NCI-H1417 treated with DMSO at 0.1 percent for 48 hours (cell line): ENCODE measurements around the gene CRTAC1.

Source experiments
- DNase-seq: peaks from one replicate; lab custom pipeline; 2025; lab: John Stamatoyannopoulos, UW

The CRTAC1 gene

GRCh38 chr10:97924678-97925077, 105.7 kb downstream of the CRTAC1 start:
- DNase-seq = no peak

GRCh38 chr10:97923476-97923875, 106.9 kb downstream of the CRTAC1 start:
- DNase-seq = no peak

DNA sequence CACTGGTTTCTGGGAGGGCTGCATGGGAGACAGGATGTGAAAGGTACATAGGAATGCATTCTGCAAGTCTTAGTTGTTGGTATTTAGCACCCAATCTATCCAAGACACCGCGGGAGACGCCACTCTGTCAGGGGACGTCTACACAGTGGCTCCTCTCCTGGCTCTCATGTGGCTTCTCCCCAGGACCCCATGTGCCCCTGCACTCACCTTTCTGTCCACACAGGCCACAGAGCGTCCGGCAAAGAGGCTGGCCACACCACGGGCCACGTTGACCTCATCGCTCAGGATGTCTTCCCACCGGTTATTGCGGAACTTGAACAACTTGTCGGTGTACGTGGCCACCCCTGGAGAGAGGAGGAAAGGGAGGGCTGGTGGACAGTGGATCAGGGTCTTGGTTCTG, 107.4 kb downstream of the CRTAC1 start:
- DNase-seq = no peak

DNA sequence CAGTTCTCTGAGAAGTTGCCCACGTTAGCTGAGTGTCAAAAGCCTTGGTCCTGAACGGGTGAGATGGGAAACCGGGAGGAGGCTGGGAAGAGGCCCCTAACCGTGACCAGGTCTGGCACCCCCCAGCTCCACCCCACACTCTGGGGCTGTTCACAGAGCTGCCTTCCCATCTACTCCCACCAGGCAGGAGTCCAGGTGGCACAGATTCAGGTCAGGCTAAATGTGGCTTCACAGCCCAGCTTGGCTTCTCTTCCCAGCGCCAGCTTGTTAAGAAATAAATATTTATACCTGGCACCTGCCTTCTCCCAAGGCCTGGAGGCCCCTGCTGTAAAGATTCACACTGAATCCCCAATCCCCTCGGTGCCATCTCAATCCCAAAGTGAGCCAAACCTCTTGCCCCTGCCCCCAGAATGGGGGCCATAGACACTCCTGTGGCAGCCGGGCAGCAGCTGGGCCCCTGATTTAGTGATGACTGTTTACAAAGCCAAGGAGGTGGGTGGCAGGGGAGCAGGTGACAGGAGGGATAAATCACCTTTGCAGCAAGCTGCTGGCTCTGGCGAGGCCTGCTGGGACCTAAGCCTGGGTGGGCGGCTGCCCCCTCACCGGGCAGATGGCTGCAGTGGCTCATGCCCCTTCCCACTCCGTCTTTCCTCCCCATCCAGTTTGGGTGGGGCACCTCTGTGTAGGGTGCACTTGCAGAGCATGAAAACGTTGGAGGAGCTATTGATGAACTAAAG, 108.2 kb downstream of the CRTAC1 start:
- DNase-seq = no peak

DNA sequence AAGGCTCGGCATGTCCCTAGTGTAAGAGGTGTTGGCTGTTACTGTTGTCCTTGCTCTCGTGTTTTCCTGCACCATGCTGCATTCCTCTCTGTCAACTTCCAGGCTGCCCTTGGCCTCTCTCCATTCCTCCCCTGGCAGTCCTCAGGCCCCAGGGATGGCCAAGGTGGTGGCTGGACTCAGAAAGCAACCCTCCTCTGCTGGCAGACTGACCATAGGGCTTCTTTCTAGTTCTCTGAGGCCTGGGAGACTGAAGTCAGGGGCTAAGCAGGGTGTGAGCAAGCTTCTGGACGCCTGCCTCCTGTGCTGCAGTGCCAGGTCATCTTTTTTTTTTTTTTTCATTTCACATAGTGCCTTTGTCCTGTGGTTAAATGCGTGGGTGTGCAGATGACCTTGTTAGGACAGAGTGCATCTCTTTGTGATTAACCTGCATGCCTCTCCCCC, 108.8 kb downstream of the CRTAC1 start:
- DNase-seq = no peak

DNA sequence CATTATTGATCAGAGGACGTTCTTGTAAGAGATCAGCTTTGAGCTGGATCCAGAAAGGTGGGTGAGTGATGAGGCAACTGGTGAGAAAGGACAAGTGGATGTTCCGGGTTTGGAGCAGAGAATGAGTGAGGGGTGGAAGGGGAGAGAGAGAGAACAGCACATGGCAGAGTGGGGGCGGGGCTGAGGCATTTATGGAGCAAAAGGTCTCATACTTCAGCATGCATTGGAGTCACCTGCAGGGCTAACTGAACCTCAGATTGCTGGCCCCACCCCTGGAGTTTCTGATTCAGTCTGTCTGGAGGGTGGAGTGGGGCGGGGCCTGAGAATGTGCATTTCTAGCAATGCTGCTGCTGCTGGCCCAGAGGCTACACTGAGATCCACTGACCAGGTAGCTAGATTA, 109.6 kb downstream of the CRTAC1 start:
- DNase-seq = no peak

- no peak for DNase-seq
Observed at GRCh38 chr10:97919012-97919411, 111.4 kb downstream of the CRTAC1 start.

GRCh38 chr10:97916586-97916985, 113.8 kb downstream of the CRTAC1 start:
- DNase-seq = no peak

GRCh38 chr10:97915346-97916131, 114.9 kb downstream of the CRTAC1 start:
- no peak for DNase-seq

- no peak for DNase-seq
Observed at GRCh38 chr10:97914837-97915211, 115.6 kb downstream of the CRTAC1 start.

DNA sequence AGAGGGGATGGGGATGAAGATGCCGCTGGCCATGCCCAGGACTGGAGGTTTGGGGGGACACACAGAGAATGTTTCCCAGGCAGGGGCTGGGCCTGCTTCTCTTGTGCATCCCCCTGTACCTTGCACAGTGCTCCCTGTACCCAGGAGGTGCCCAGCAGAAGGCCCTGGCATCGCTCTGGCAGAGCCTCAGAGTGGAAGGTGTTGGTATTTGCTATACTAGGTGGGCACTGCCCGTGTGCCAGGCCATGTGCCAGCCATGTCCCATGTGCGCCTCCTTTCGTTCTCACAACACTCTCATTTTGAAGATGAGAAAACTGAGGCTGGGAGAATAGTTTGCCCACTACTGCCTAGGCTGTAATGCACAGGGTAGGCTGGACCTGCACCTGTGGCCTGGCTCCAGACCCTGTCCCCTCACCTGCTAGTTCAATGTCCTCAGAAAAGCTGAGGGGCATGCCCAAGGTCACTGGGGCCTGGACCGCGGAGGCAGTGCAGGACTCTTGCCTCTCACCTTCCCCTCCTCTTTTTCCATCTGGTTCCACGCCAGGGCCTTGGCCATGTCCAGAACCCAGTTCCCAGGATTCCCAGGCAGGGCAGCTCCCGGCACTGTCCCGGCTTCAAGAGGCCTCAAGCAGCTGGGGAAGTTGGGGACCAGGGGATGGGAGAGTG, 116.1 kb downstream of the CRTAC1 start:
- DNase-seq = no peak

DNA sequence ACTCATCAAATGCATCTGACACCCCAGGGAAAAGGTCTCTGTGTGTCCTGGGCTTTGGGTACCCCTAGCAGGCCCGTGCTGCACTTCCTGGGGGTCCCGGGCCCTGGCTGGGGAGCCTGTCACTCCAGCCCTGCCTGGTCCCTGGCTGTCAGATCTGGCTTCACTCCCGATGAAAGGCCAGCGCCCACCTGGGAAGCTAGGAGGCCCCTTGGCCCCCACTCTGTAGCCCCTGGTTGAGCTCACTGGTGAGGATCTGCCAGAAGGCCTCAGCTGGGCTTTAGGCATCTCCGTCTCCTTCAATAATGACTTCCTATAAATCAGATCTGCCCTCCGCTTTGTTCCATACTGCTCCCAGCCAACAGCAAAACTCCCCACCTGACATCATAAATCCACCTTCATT, 116.8 kb downstream of the CRTAC1 start:
- DNase-seq = no peak

DNA sequence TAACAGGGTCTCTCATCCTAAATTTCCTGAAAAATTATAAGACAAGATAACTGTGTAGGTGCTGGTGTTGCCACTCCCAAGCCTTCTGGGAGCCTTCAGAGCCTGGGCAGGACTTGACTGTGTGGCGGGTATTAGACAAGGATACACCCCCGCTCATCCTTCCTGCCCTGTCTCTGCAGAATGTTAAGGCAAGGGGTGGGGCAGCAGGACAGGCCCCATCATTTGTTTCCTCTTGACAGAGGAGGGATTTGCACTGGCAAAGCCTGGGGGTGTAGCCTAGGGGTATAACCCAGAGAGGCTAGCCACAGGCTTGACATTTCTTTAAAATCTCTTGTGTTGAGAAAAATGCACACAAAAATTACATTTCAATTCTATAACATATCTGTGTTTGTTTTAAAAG, 117.2 kb downstream of the CRTAC1 start:
- no peak for DNase-seq

DNA sequence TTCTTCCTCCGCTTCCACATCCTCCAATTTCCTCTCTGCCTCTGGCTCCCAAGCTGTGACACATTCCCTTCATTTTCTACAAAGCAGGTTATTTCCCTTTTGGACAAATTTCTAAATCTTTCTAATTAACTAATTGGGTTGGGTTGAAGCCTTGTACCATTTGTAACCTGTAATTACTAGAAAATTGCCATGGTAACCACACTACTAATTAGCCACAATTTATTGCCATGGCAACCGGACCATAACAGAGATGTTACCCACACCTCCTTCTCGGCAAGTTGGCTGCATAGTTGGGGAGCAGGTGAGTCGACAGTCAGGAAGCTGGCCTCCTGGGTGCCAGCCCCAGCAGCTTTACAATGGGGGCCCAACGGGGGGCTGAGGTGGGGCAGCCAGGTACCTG, 119.2 kb downstream of the CRTAC1 start:
- DNase-seq = no peak

DNA sequence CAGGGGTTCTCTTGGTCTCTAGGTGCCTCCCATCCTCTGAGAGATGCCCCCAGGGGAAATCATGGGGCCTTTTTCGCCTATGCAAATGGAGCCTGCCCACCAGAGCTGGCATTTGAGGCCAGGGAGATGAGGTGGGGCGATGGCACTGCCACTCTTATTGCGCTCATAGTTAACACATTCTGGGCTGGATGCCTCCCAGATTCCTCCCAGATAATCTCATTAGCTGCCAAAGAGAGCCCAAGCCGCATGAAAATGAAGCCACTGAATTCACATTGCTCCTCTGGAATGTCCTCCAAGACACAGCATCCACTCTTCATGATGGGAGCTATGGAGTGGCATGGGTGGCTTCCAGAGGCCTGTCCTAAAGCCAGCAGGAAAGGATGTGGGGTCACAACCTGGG, 119.8 kb downstream of the CRTAC1 start:
- no peak for DNase-seq

DNA sequence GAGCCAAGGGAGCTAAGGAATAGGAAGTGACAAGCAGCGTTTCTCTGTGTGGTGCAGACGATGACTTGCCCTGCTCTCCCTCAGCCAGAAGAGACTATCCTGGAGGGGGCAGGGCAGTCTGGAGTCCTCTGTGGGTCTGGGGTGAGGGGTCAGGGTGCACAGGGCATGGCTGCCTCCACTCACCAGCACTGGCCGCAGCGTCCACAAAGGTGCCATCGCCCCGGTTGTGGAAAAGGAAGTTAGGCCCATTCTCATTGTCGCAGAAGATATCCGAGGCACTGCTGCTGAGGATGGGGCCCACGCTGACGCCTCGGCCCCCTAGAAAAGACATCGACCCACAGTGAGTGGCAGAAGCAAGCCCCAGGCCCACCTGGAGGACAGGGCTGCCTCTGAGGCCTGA, 122.6 kb downstream of the CRTAC1 start:
- DNase-seq = no peak

DNA sequence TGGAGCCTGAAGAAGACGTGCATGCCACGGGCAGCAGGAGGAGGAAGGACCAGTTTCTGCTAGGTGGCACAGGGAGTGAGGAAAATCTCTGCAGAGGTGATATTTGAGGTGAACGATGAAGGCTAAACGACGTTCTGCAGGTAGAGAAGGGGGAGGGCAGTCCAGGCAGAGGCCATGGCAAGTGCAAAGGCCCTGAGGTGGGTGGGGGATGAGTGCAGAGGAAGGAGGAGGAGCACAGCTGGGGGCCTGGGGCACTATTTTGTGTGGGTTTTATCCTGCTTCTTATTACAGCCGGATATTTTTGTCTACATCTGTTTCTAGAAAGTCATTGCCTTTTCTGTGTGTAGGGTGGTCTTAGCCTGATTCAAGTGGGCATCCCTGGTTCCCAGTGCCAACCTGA, 123.2 kb downstream of the CRTAC1 start:
- DNase-seq = no peak

DNA sequence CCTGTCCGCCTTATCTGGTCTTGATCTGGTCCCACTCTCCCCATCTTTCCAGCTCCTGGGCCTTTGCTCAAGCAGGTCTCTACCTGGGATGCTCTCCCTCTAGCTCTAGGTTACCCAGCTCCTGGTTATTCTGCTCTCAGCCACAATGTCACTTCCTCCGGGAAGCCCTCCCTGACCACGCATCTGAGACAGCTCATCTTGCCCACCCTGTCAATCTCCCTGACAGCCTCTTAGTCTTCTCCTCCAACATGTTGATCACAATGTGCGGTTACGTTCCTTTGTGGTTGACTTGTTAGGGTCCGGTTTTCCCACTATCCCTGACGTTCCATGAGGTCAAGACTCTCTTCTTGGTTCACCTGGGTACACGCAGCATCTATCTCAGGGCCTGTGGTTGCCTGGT, 125.1 kb downstream of the CRTAC1 start:
- DNase-seq = no peak

DNA sequence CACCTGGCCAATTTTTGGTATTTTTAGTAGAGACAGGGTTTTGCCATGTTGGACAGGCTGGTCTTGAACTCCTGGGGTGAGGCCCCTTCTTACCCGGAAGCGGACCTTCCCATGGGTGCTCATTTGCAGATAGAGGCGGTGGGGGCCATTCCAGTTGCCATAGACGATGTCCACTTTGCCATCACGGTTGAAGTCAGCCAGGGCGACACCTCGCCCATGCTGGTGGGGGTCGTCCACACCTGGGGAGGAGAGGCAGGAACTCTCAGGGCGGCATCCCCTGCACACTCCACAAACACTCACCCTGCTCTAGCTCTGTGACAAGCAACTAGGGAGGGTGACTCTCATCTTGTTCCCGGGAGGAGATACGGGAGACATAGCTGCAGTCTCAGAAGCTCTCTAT, 125.8 kb downstream of the CRTAC1 start:
- no peak for DNase-seq

- DNase-seq = no peak
Observed at GRCh38 chr10:97904018-97904381, 126.4 kb downstream of the CRTAC1 start.

- DNase-seq = no peak
Observed at GRCh38 chr10:97903128-97904017, 127.0 kb downstream of the CRTAC1 start.

- DNase-seq = no peak
Observed at GRCh38 chr10:97901381-97901780, 129.0 kb downstream of the CRTAC1 start.
